ENCODE measurements around the gene MYRF.

MYRF gene

DNA sequence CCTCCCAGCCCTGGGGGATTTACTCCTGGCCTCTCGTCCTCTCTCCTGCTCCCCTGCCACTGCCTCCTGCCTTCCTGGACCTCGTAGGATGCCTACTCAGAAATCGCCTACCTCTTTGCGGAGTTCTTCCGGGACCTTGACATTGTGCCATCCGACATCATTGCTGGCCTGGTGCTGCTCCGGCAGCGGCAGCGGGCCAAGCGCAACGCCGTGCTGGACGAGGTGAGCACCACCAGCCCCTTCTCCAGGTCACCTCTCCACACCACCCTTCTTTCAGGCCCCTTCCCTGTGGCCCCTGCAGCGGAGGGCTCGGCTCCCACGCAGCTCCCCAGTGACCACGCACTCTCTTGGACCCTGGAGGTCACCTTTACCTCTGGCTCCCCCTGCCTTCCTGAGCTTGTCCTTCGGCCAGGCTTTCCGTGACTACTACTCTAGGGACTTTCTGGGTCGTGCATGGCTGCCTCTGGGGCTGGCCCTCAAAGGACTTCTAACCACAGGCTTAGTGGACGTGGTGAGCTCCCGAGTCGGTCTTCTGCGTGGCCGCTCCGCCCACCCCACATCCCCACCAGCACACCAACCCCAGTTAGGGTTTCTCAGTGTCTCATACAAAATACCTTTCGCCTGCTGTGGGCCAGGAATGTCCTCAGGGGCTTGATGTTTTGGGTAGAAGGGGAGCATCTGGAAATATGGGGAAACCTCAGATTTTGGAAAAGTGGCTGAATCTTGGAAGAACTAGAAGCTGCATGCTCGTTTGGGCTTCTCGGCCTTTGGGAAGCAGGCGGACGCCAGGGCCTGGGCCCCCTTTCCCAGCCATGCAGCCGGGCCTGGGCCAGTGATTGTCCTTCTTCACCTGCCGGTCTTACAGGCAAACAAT is 24.1 kb upstream of the MYRF start:
- no peak for DNase-seq (ENCODE audit: extremely low read depth, low read depth)
- TF ChIP-seq, protein P1, sequence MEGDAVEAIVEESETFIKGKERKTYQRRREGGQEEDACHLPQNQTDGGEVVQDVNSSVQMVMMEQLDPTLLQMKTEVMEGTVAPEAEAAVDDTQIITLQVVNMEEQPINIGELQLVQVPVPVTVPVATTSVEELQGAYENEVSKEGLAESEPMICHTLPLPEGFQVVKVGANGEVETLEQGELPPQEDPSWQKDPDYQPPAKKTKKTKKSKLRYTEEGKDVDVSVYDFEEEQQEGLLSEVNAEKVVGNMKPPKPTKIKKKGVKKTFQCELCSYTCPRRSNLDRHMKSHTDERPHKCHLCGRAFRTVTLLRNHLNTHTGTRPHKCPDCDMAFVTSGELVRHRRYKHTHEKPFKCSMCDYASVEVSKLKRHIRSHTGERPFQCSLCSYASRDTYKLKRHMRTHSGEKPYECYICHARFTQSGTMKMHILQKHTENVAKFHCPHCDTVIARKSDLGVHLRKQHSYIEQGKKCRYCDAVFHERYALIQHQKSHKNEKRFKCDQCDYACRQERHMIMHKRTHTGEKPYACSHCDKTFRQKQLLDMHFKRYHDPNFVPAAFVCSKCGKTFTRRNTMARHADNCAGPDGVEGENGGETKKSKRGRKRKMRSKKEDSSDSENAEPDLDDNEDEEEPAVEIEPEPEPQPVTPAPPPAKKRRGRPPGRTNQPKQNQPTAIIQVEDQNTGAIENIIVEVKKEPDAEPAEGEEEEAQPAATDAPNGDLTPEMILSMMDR (IDR thresholded peaks at IDR 0.05; ENCODE audit: low read depth, low read length): no peak

DNA sequence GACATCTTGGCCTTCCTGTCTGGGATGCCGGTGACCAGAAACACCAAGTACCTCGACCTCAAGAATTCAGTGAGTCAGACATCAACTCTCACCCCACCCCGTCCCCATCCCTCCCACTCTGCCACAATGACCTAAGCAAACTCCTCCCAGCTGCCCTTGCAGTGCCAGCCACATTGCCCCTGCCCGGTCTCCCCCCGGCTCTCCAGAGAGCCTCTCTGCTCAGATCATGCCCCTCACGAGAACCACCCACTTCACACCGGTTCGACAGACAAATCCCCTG is 23.6 kb upstream of the MYRF start:
- TF ChIP-seq, protein P1 (IDR thresholded peaks at IDR 0.05; ENCODE audit: low read depth, low read length): no peak
- no peak for DNase-seq (ENCODE audit: extremely low read depth, low read depth)

DNA sequence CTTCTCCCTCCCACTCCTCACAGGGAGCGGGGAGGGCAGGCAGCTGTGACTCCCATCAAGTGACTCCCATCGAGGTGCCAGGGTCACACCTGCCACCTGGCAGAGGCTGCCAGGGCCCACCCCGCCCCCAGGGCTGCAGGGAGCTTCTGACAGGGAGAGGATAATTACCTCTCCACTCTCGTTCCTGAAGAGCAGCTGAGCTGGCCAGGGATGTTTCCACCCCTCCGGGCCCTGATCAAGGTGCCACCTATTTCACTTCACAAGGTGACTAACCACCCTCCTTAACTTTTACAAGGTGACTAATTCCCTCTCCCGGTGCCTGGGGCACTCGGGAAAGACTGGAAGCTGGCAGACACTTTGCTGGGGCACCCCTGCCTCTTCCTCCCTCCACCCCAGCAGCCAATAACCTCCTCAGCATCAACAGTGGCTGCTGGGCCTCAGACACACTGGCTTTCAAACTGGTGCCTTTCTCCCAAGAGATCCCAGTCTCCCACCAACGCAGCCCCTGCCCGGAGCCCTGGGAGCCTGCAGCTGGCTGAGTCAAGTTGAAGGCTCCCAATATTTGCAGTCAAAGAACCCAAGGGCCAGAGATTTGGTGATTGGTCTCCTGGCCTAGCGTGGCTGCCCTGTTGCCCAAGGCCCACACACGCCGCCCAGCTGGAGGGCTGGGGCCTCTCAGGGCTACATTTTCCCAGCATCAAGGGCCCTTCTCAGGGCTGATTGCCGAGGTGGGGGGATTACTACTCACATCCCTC is 22.0 kb upstream of the MYRF start:
- no peak for DNase-seq (ENCODE audit: extremely low read depth, low read depth)
- TF ChIP-seq, protein P1 (IDR thresholded peaks at IDR 0.05; ENCODE audit: low read depth, low read length): no peak

DNA sequence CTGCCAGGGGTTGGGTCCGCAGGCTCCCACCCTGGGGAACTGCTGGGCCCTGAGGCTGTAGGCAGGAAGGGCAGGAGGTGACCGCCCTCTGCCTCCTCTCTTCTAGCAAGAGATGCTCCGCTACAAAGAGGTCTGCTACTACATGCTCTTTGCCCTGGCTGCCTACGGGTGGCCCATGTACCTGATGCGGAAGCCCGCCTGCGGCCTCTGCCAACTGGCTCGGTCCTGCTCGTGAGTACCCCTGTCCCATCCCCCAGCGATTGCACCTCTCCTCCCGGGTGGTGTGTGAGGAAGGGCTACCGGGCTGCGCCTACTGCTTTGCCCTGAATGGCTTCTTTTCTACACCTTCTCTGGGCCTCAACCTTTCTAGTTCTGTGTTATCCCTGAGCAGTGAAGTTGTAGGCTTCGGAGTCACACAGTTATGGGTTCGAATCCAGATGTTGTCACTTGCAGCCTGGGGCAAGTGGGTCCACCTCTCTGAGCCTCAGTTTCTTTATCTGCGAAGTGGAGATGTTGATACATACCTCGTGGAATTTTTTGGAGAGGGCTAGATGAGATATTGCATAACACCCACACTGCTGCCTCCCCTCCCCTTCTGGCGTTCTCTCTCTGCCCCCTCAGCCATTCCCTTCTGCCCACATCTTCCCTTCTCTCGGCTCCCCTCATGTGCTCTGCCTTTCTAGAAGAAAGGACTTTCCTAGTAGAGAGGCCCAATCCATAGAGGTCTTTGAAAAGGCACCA is 21.1 kb upstream of the MYRF start:
- DNase-seq (ENCODE audit: extremely low read depth, low read depth): no peak

DNA sequence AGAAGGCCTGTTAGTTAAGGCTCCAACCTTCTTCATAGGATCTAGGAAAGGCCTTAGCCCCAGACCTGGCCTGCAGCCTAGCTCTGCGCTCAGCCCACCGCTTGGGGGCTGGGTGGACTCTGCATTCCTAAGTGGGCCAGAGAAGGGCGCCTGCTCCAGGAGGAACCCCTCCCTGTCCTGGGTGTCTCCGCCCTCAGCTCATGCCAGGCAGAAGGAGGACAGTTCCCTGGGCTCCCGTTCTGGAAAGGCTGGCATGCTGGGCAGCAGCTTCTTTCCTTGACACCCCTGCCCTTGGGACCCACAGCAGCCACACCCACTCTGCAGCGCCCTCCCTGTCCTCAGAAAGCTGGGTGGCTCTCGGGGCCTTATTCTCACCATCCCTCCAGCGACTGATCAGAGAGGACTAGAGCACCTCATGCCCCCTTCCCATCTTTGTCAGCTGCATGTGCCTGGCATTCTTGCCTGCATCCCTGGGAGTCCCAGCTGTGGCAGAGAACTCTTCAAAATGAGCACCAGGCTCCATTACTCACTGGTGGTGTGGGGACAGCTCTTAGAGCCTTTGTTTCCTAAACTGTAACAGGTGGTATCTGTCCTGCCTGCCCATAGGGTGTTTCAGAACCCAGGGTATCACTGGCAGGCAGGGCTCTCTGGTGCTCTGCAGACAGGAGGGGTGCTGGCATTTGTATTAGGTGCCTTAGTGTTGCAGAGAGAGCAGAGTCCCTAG is 20.3 kb upstream of the MYRF start:
- DNase-seq (ENCODE audit: extremely low read depth, low read depth): no peak
- TF ChIP-seq, protein P1 (IDR thresholded peaks at IDR 0.05; ENCODE audit: low read depth, low read length): no peak

More for the DNA sequence above, 21.1 kb upstream of the MYRF start:
- TF ChIP-seq, protein P1 (IDR thresholded peaks at IDR 0.05; ENCODE audit: low read depth, low read length): no peak

DNA sequence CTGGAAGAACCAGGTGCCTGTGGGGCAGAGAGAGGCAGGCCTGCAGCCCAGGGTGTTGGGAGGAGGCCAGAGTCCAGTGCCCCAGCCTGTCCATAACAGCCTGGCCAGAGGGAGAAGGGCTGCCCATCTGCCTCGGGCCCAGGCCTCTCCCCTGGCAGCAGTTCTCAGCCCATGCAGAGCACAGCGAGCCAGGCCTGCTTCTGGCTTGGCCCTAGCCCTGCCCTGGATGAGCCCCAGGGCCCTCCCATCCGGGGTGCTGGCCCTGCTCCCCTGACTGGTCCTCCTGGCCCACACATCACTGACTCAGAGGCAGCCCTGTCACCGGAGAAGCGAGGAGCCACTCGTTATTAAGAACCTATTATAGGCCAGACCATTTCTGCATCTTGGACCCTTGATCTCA is 19.7 kb upstream of the MYRF start:
- TF ChIP-seq, protein P1 (IDR thresholded peaks at IDR 0.05; ENCODE audit: low read depth, low read length): no peak
- no peak for DNase-seq (ENCODE audit: extremely low read depth, low read depth)

Measured in AG09319 (cell line).